Vagina (tissue), 2 donors: ENCODE measurements around the gene NAV2. TPM values are rescaled to one million over a fixed set of nuclear protein-coding genes. Genes with fewer than 3 reads are reported as not detected.
A peak's percentile ranks its signal among the peaks of the same experiment; 100 is the strongest.

ENCODE experiments used
- DNase-seq, 2 donors: peaks; one replicate each; pipeline ENCODE4 v3.0.0-alpha.2; 2017; ENCODE audit errors: extremely low spot score in 2 of 2
- H3K27ac ChIP-seq: fragments of 200-600 bp; sonication (generic); one replicate; pipeline ENCODE4 v1.5.1; 2019
- H3K27me3 ChIP-seq: fragments of 200-600 bp; sonication (generic); one replicate; pipeline ENCODE4 v1.5.1; 2019
- H3K36me3 ChIP-seq, 2 donors: fragments of 200-600 bp; sonication (generic); one replicate each; pipeline ENCODE4 v1.5.1; 2017 to 2019
- H3K4me1 ChIP-seq: fragments of 200-600 bp; sonication (generic); one replicate; pipeline ENCODE4 v1.5.1; 2019
- H3K4me3 ChIP-seq, 2 donors: fragments of 200-600 bp; sonication (generic); 1 replicate in 1 of 2; 2 replicates in 1 of 2; pipeline ENCODE4 v1.5.1; 2016 to 2019
- H3K9me3 ChIP-seq: fragments of 200-600 bp; sonication (generic); one replicate; pipeline ENCODE4 v1.5.1; 2019
- POLR2A ChIP-seq, 2 donors: fragments of 450-650 bp; IDR thresholded peaks; one replicate each; pipeline ENCODE4 v1.6.1; 2017; ENCODE audit warnings: antibody characterized with exemption in 2 of 2, mild to moderate bottlenecking in 2 of 2, moderate library complexity in 2 of 2
- POLR2AphosphoS5 ChIP-seq, 2 donors: sonication (generic); formaldehyde crosslinking; IDR thresholded peaks; one replicate each; pipeline ENCODE4 v1.9.0; 2017; ENCODE audit warnings: antibody characterized with exemption in 2 of 2, mild to moderate bottlenecking in 2 of 2, low read depth in 1 of 2; ENCODE audit not compliant: insufficient read depth in 1 of 2
- intact Hi-C: fragments of 100-400 bp; cut with DNase I; formaldehyde crosslinking; loops from one replicate; pipeline ENCODE4 v1.15.1; 2023
- total RNA-seq: library from RNA; depleted of rRNA; stranded (reverse); fragments of >200 nt; gene quantifications from one replicate; pipeline ENCODE4 v1.2.3, GENCODE V29; 2016
- TF ChIP-seq, protein P1 (sequence below), 3 experiments: fragments of 450-650 bp in 2 of 3; fragments of 200-600 bp in 1 of 3; sonication (generic) in 1 of 3; IDR thresholded peaks; one replicate each; pipeline ENCODE4 v1.5.1; 2017 to 2019; ENCODE audit warnings: antibody characterized with exemption in 3 of 3, mild to moderate bottlenecking in 2 of 3, moderate library complexity in 2 of 3

The NAV2 gene
- total RNA-seq, 1 donor from 2014 or later = 25.3 TPM

GRCh38 chr11:20090654-20091374 lies 378.2 kb downstream of the NAV2 start:
- H3K9me3 ChIP-seq = no peaks in the 10 kb centered on the region
- no peaks in the 10 kb centered on the region for H3K4me1 ChIP-seq
- peaks cover 0 to 33% of the 10 kb centered on the region in 2 donors for H3K36me3 ChIP-seq
- no peaks in the 10 kb centered on the region for H3K27me3 ChIP-seq
- no peak for DNase-seq
- no peak overlapping the region for H3K4me3 ChIP-seq
- H3K27ac ChIP-seq = no peak overlapping the region
- TF ChIP-seq POLR2A (IDR thresholded peaks at IDR 0.05) (no peak), POLR2AphosphoS5 (IDR thresholded peaks at IDR 0.05; ENCODE audit: insufficient read depth in 1 of 2, low read depth in 1 of 2) (no peak)
- TF ChIP-seq, protein P1, sequence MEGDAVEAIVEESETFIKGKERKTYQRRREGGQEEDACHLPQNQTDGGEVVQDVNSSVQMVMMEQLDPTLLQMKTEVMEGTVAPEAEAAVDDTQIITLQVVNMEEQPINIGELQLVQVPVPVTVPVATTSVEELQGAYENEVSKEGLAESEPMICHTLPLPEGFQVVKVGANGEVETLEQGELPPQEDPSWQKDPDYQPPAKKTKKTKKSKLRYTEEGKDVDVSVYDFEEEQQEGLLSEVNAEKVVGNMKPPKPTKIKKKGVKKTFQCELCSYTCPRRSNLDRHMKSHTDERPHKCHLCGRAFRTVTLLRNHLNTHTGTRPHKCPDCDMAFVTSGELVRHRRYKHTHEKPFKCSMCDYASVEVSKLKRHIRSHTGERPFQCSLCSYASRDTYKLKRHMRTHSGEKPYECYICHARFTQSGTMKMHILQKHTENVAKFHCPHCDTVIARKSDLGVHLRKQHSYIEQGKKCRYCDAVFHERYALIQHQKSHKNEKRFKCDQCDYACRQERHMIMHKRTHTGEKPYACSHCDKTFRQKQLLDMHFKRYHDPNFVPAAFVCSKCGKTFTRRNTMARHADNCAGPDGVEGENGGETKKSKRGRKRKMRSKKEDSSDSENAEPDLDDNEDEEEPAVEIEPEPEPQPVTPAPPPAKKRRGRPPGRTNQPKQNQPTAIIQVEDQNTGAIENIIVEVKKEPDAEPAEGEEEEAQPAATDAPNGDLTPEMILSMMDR (IDR thresholded peaks at IDR 0.05) = no peak
- intact Hi-C loops = no loop called here

GRCh38 chr11:20093775-20094174 lies 381.1 kb downstream of the NAV2 start:
- DNase-seq = no peak
- Histone ChIP-seq H3K9me3 (no peaks in the 10 kb centered on the region), H3K4me3 (no peak overlapping the region), H3K27ac (no peak overlapping the region), H3K36me3 (peaks cover 0 to 26% of the 10 kb centered on the region in 2 donors), H3K4me1 (peaks cover 14% of the 10 kb centered on the region), H3K27me3 (no peaks in the 10 kb centered on the region)
- TF ChIP-seq, protein P1 (IDR thresholded peaks at IDR 0.05) = no peak
- intact Hi-C loops = no loop called here

- TF ChIP-seq POLR2AphosphoS5 (IDR thresholded peaks at IDR 0.05; ENCODE audit: insufficient read depth in 1 of 2, low read depth in 1 of 2) = no peak
- no peak for TF ChIP-seq POLR2A (IDR thresholded peaks at IDR 0.05)
- TF ChIP-seq, protein P1 (IDR thresholded peaks at IDR 0.05) = no peak
- Histone ChIP-seq H3K27me3 (no peaks in the 10 kb centered on the region), H3K27ac (no peak overlapping the region), H3K4me3 (no peak overlapping the region), H3K4me1 (peaks cover 14% of the 10 kb centered on the region), H3K9me3 (no peaks in the 10 kb centered on the region), H3K36me3 (peaks cover 0 to 26% of the 10 kb centered on the region in 2 donors)
- no peak for DNase-seq
- intact Hi-C loops = no loop called here
These were observed 382.6 kb downstream of the NAV2 start for GRCh38 chr11:20095189-20095588.

- H3K36me3 ChIP-seq = peaks cover 0 to 25% of the 10 kb centered on the region in 2 donors
These were observed 384.9 kb downstream of the NAV2 start for GRCh38 chr11:20097319-20098221.

More at GRCh38 chr11:20097319-20098221, 384.9 kb downstream of the NAV2 start:
- intact Hi-C loops = no loop called here
- Histone ChIP-seq H3K27ac (peak overlapping the region; percentile 57), H3K4me3 (no peak overlapping the region), H3K4me1 (peaks cover 14% of the 10 kb centered on the region), H3K27me3 (no peaks in the 10 kb centered on the region), H3K9me3 (no peaks in the 10 kb centered on the region)
- no peak for TF ChIP-seq POLR2A (IDR thresholded peaks at IDR 0.05)
- no peak for TF ChIP-seq POLR2AphosphoS5 (IDR thresholded peaks at IDR 0.05; ENCODE audit: insufficient read depth in 1 of 2, low read depth in 1 of 2)
- TF ChIP-seq, protein P1 (IDR thresholded peaks at IDR 0.05) = no peak
- DNase-seq = no peak
